ENCODE measurements around the gene CLDN16.
A peak's percentile ranks its signal among the peaks of the same experiment; 100 is the strongest.

CLDN16 gene

GRCh38 chr3:190381441-190381840 is 6.5 kb upstream of the CLDN16 start:
- FAIRE-seq, result no peak

- no peak for FAIRE-seq
Observed at GRCh38 chr3:190382082-190382481, 5.9 kb upstream of the CLDN16 start.

GRCh38 chr3:190384309-190384756 is 3.6 kb upstream of the CLDN16 start:
- no peak for FAIRE-seq

- no peak for FAIRE-seq
Observed at GRCh38 chr3:190385731-190386688, 2.0 kb upstream of the CLDN16 start.

- FAIRE-seq, result no peak
Observed at GRCh38 chr3:190388703-190389102, 740 bp downstream of the CLDN16 start.

- no peak for FAIRE-seq
Observed at GRCh38 chr3:190396001-190396400, 8.0 kb downstream of the CLDN16 start.

- no peak for FAIRE-seq
Observed at GRCh38 chr3:190397889-190398288, 9.9 kb downstream of the CLDN16 start.

GRCh38 chr3:190399677-190400076 is 11.7 kb downstream of the CLDN16 start:
- FAIRE-seq, result no peak

- FAIRE-seq, result no peak
Observed at GRCh38 chr3:190401963-190402362, 14.0 kb downstream of the CLDN16 start.

GRCh38 chr3:190404715-190405114 is 16.8 kb downstream of the CLDN16 start:
- no peak for FAIRE-seq

- no peak for FAIRE-seq
Observed at GRCh38 chr3:190414297-190414696, 26.3 kb downstream of the CLDN16 start.

- FAIRE-seq, result no peak
Observed at GRCh38 chr3:190424108-190424477, 36.1 kb downstream of the CLDN16 start.

GRCh38 chr3:190424478-190425439 is 36.8 kb downstream of the CLDN16 start:
- no peak for FAIRE-seq

- peak; percentile 78 for FAIRE-seq
Observed at GRCh38 chr3:190425833-190426232, 37.9 kb downstream of the CLDN16 start.

- no peak for FAIRE-seq
Observed at GRCh38 chr3:190426806-190427507, 39.0 kb downstream of the CLDN16 start.

- no peak for FAIRE-seq
Observed at GRCh38 chr3:190429681-190430080, 41.7 kb downstream of the CLDN16 start.

GRCh38 chr3:190430906-190431305 is 42.9 kb downstream of the CLDN16 start:
- FAIRE-seq, result no peak

GRCh38 chr3:190432216-190432615 is 44.3 kb downstream of the CLDN16 start:
- FAIRE-seq, result no peak

GRCh38 chr3:190433626-190434025 is 45.7 kb downstream of the CLDN16 start:
- no peak for FAIRE-seq

GRCh38 chr3:190435618-190436017 is 47.7 kb downstream of the CLDN16 start:
- FAIRE-seq, result no peak

- FAIRE-seq, result no peak
Observed at GRCh38 chr3:190436331-190436730, 48.4 kb downstream of the CLDN16 start.

GRCh38 chr3:190442240-190442639 is 54.3 kb downstream of the CLDN16 start:
- no peak for FAIRE-seq

- no peak for FAIRE-seq
Observed at GRCh38 chr3:190443257-190443656, 55.3 kb downstream of the CLDN16 start.

All from colon (tissue), 2 donors.